A549 (cell line): ENCODE data around the gene RPH3AL.

Experiments used
- CTCF ChIP-seq: fragments of >200 bp; sonication (Bioruptor Twin); formaldehyde crosslinking; IDR thresholded peaks from 3 replicates; pipeline ENCODE4 v1.5.1; 2016
- RFX5 ChIP-seq: fragments of 450-650 bp; IDR thresholded peaks from 2 replicates; pipeline ENCODE4 v1.7.1; 2014; ENCODE audit warnings: antibody characterized with exemption, mild to moderate bottlenecking, moderate library complexity

GRCh38 chr17:283911-284675 is 68.5 kb downstream of the RPH3AL start:
- TF ChIP-seq RFX5 (no peak), CTCF (no peak)
